ENCODE data around the gene EPHB1. TPM values are rescaled to one million over a fixed set of nuclear protein-coding genes. Genes with fewer than 3 reads are reported as not detected.

Gene EPHB1
- total RNA-seq, 3 donors from 2014 or later: 0.31 to 6.9 (median 0.64) TPM

- H3K4me1 ChIP-seq (ENCODE audit: low read depth): no peaks in the 10 kb centered on the region
- intact Hi-C loops (cut with DNase I, micrococcal nuclease): no loop called here
- TF ChIP-seq CTCF (IDR thresholded peaks at IDR 0.05): no peak
Measured at GRCh38 chr3:135007607-135008006, 212.5 kb downstream of the EPHB1 start.

GRCh38 chr3:135008326-135008725, 213.3 kb downstream of the EPHB1 start:
- H3K9me3 ChIP-seq: no peaks in the 10 kb centered on the region
- intact Hi-C loops (cut with DNase I, micrococcal nuclease): no loop called here
- ATAC-seq: no peak
- no peaks in the 10 kb centered on the region for H3K36me3 ChIP-seq (ENCODE audit: low read depth)
- no peak for DNase-seq
- TF ChIP-seq CTCF (IDR thresholded peaks at IDR 0.05): no peak
- no peak overlapping the region for H3K4me3 ChIP-seq
- no peaks in the 10 kb centered on the region for H3K4me1 ChIP-seq (ENCODE audit: low read depth)

More at GRCh38 chr3:135007607-135008006, 212.5 kb downstream of the EPHB1 start:
- H3K36me3 ChIP-seq (ENCODE audit: low read depth): no peaks in the 10 kb centered on the region
- H3K4me3 ChIP-seq: no peak overlapping the region
- no peak for DNase-seq
- H3K9me3 ChIP-seq: no peaks in the 10 kb centered on the region
- no peak for ATAC-seq

GRCh38 chr3:135009014-135009413, 214.0 kb downstream of the EPHB1 start:
- ATAC-seq (no peak), DNase-seq (no peak)
- H3K4me3 ChIP-seq: no peak overlapping the region
- no peaks in the 10 kb centered on the region for H3K9me3 ChIP-seq
- no peaks in the 10 kb centered on the region for H3K36me3 ChIP-seq (ENCODE audit: low read depth)
- intact Hi-C loops (cut with DNase I, micrococcal nuclease): no loop called here
- H3K4me1 ChIP-seq (ENCODE audit: low read depth): no peaks in the 10 kb centered on the region
- no peak for TF ChIP-seq CTCF (IDR thresholded peaks at IDR 0.05)

- intact Hi-C loops (cut with DNase I, micrococcal nuclease): no loop called here
- Histone ChIP-seq H3K4me1 (ENCODE audit: low read depth) (no peaks in the 10 kb centered on the region), H3K9me3 (no peaks in the 10 kb centered on the region), H3K36me3 (ENCODE audit: low read depth) (no peaks in the 10 kb centered on the region), H3K4me3 (no peak overlapping the region)
- DNase-seq (no peak), ATAC-seq (no peak)
- TF ChIP-seq CTCF (IDR thresholded peaks at IDR 0.05): no peak
Measured at GRCh38 chr3:135012101-135012500, 217.0 kb downstream of the EPHB1 start.

GRCh38 chr3:135013206-135013605, 218.1 kb downstream of the EPHB1 start:
- no peak for ATAC-seq
- no peaks in the 10 kb centered on the region for H3K36me3 ChIP-seq (ENCODE audit: low read depth)
- intact Hi-C loops (cut with DNase I, micrococcal nuclease): no loop called here
- TF ChIP-seq CTCF (IDR thresholded peaks at IDR 0.05): no peak
- H3K4me1 ChIP-seq (ENCODE audit: low read depth): no peaks in the 10 kb centered on the region
- no peak overlapping the region for H3K4me3 ChIP-seq
- no peak for DNase-seq
- H3K9me3 ChIP-seq: no peaks in the 10 kb centered on the region

DNA sequence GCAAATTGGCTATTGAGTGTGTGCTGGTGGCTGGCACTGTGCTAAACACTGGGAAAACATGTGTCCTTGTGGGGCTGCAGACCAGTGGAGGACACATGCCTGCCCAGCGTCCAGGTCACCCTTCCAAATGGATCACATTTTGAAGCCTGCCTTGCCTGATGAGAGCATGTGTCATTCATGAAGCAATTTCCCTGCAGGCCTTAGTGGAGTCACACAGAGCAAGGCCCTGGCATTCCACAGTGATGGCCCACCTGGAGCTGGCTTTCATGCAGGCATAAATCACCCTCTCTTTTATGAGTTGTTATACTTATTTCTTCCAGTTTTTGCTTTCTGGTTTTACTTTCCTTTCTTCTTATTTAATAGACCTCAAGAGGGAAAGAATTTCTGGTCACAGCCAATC, 219.5 kb downstream of the EPHB1 start:
- no peaks in the 10 kb centered on the region for H3K36me3 ChIP-seq (ENCODE audit: low read depth)
- no peaks in the 10 kb centered on the region for H3K9me3 ChIP-seq
- ATAC-seq (no peak), DNase-seq (no peak)
- H3K4me3 ChIP-seq: no peak overlapping the region
- intact Hi-C loops (cut with DNase I, micrococcal nuclease): no loop called here
- no peak for TF ChIP-seq CTCF (IDR thresholded peaks at IDR 0.05)
- H3K4me1 ChIP-seq (ENCODE audit: low read depth): no peaks in the 10 kb centered on the region
